ENCODE measurements around the gene LTBR. TPM values are rescaled to one million over a fixed set of nuclear protein-coding genes. Genes with fewer than 3 reads are reported as not detected.

LTBR gene
- total and polyA plus RNA-seq, 2 donors (not counting 1 experiment from before 2014, with no cell fraction given) = 1.1 TPM; not detected in 1

GRCh38 chr12:6438345-6438744 is 54.4 kb downstream of the LTBR start:
- Mint-ChIP-seq H3K27ac (no peak overlapping the region), H3K27me3 (no peaks in the 10 kb centered on the region), H3K4me3 (no peak overlapping the region), H3K4me1 (peaks cover 23% of the 10 kb centered on the region), H3K9me3 (ENCODE audit: insufficient read depth) (no peaks in the 10 kb centered on the region)
- 96% methylated on average over 9 of the region's 12 CpGs for WGBS (ENCODE audit: insufficient coverage)
- intact Hi-C loops (cut with micrococcal nuclease) = no loop called here
- CTCF ChIA-PET = interaction anchor here (1.0 to 3.3 kb wide), 4 partner anchors 13 to 27 kb away, joined by 3 to 14 read pairs (median 8); no protein-coding TSS in a partner anchor
- H3K27me3 ChIP-seq (replicated peaks in 1 of 4; ENCODE audit: control extremely low read depth in 1 of 4, control insufficient read depth in 3 of 4, insufficient read depth in 4 of 4, low read length in 3 of 4) = no peaks in the 10 kb centered on the region
- H3K4me2 ChIP-seq (replicated peaks; ENCODE audit: low read depth, low read length, poor library complexity, severe bottlenecking) = no peak overlapping the region
- no peaks in the 10 kb centered on the region for H4K20me1 ChIP-seq (ENCODE audit: control insufficient read depth, insufficient read depth, low read length, poor library complexity, severe bottlenecking)
- H3K9me3 ChIP-seq (ENCODE audit: control extremely low read depth in 1 of 3, control insufficient read depth in 2 of 3, insufficient read depth in 1 of 3, low read length in 2 of 3) = no peaks in the 10 kb centered on the region
- no peak overlapping the region for H2AFZ ChIP-seq (ENCODE audit: insufficient read depth, low read depth, low read length, poor library complexity, severe bottlenecking)
- no peak overlapping the region for H3K4me3 ChIP-seq (ENCODE audit: control extremely low read depth in 1 of 5, extremely low read depth in 1 of 5, insufficient read depth in 1 of 5, low read depth in 2 of 5, low read length in 4 of 5)
- ATAC-seq (ENCODE audit: low read depth) = no peak
- POLR2A ChIA-PET = interaction anchor here (0.6 to 0.8 kb wide), 2 partner anchors 17 to 18 kb away, joined by 3 to 5 read pairs; no protein-coding TSS in a partner anchor
- no peak overlapping the region for H3K9ac ChIP-seq (ENCODE audit: low read length)
- TF ChIP-seq CTCF (IDR thresholded peaks at IDR 0.05) (no peak), EZH2 (IDR thresholded peaks at IDR 0.05; ENCODE audit: borderline replicate concordance, insufficient read depth, low read depth, low read length, poor library complexity, severe bottlenecking) (no peak)
- no peak for DNase-seq
- H3K4me1 ChIP-seq (ENCODE audit: control insufficient read depth in 2 of 2, insufficient read depth in 2 of 2, low read length in 2 of 2) = peaks cover 12 to 22% of the 10 kb centered on the region in 2 donors
- H3K36me3 ChIP-seq (replicated peaks in 1 of 2; ENCODE audit: control extremely low read depth in 1 of 2, control insufficient read depth in 1 of 2, extremely low read depth in 1 of 2, insufficient read depth in 2 of 2, low read length in 1 of 2) = no peaks in the 10 kb centered on the region
- no peaks in the 10 kb centered on the region for H3K79me2 ChIP-seq (ENCODE audit: control insufficient read depth, insufficient read depth, low read length)
- no peak overlapping the region for H3K27ac ChIP-seq (ENCODE audit: low read length in 2 of 2)

GRCh38 chr12:6440391-6440790 is 56.4 kb downstream of the LTBR start:
- H3K4me2 ChIP-seq (replicated peaks; ENCODE audit: low read depth, low read length, poor library complexity, severe bottlenecking) = no peak overlapping the region
- H3K4me1 ChIP-seq (ENCODE audit: control insufficient read depth in 2 of 2, insufficient read depth in 2 of 2, low read length in 2 of 2) = peaks cover 24 to 31% of the 10 kb centered on the region in 2 donors
- ChIA-PET POLR2A (interaction anchor here (1.1 kb wide), 1 partner anchor 9 kb away, joined by 5 read pairs; no protein-coding TSS in a partner anchor), CTCF (interaction anchor here (0.7 to 2.9 kb wide), 3 partner anchors 11 to 97 kb away, joined by 3 to 14 read pairs (median 5); partner anchors contain the start of gene TAPBPL)
- intact Hi-C loops (cut with micrococcal nuclease) = no loop called here
- H3K9me3 ChIP-seq (ENCODE audit: control extremely low read depth in 1 of 3, control insufficient read depth in 2 of 3, insufficient read depth in 1 of 3, low read length in 2 of 3) = no peaks in the 10 kb centered on the region
- no peak for DNase-seq
- no CpG with 5 or more reads among the region's 1 CpG for WGBS (ENCODE audit: insufficient coverage)
- Mint-ChIP-seq H3K27ac (no peak overlapping the region), H3K4me1 (peaks cover 34% of the 10 kb centered on the region), H3K4me3 (no peak overlapping the region), H3K27me3 (no peaks in the 10 kb centered on the region), H3K9me3 (ENCODE audit: insufficient read depth) (no peaks in the 10 kb centered on the region)
- H2AFZ ChIP-seq (ENCODE audit: insufficient read depth, low read depth, low read length, poor library complexity, severe bottlenecking) = no peak overlapping the region
- no peak for ATAC-seq (ENCODE audit: low read depth)
- no peak overlapping the region for H3K4me3 ChIP-seq (ENCODE audit: control extremely low read depth in 1 of 5, extremely low read depth in 1 of 5, insufficient read depth in 1 of 5, low read depth in 2 of 5, low read length in 4 of 5)
- H3K36me3 ChIP-seq (replicated peaks in 1 of 2; ENCODE audit: control extremely low read depth in 1 of 2, control insufficient read depth in 1 of 2, extremely low read depth in 1 of 2, insufficient read depth in 2 of 2, low read length in 1 of 2) = no peaks in the 10 kb centered on the region
- H3K9ac ChIP-seq (ENCODE audit: low read length) = no peak overlapping the region
- H4K20me1 ChIP-seq (ENCODE audit: control insufficient read depth, insufficient read depth, low read length, poor library complexity, severe bottlenecking) = no peaks in the 10 kb centered on the region
- no peak overlapping the region for H3K27ac ChIP-seq (ENCODE audit: low read length in 2 of 2)
- H3K79me2 ChIP-seq (ENCODE audit: control insufficient read depth, insufficient read depth, low read length) = peaks cover 7% of the 10 kb centered on the region
- TF ChIP-seq CTCF (IDR thresholded peaks at IDR 0.05) (no peak), EZH2 (IDR thresholded peaks at IDR 0.05; ENCODE audit: borderline replicate concordance, insufficient read depth, low read depth, low read length, poor library complexity, severe bottlenecking) (no peak)
- H3K27me3 ChIP-seq (replicated peaks in 1 of 4; ENCODE audit: control extremely low read depth in 1 of 4, control insufficient read depth in 3 of 4, insufficient read depth in 4 of 4, low read length in 3 of 4) = no peaks in the 10 kb centered on the region
